ACHN (cell line): Measurements from ENCODE around the gene MT1H.

Experiments
- DNase-seq: peaks from one replicate; pipeline ENCODE4 v3.0.0-alpha.2; 2015
- in situ Hi-C: cut with HindIII; loops from 2 replicates; pipeline ENCODE4 v1.10.0; 2017; ENCODE audit warnings: low sequenced_read_pairs, low pct_ligation_motif_present, low pct_unique_long_range_greater_than_20kb

Gene MT1H

GRCh38 chr16:56679078-56679730 is 9.6 kb downstream of the MT1H start:
- in situ Hi-C loops = no loop called here
- DNase-seq = no peak

DNA sequence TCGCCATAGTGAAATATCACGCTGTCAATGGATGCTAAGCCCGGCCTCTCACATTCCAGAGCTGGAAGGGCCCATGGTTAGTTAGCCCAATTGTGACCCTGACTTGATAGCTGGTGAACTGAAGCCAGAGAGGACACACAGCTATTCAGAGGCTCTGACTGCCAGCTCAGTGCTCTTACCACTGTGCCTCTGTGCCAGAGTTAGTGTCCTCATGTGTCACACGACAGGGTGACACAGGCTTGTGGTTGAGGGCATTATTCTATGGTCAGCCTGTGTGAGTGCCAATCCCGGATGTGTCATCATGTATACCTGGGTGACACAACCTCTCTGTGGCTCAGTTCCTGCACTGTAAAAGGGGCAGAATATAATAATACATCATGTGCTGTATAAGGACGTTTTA is 10.2 kb downstream of the MT1H start:
- DNase-seq = no peak
- in situ Hi-C loops = no loop called here

DNA sequence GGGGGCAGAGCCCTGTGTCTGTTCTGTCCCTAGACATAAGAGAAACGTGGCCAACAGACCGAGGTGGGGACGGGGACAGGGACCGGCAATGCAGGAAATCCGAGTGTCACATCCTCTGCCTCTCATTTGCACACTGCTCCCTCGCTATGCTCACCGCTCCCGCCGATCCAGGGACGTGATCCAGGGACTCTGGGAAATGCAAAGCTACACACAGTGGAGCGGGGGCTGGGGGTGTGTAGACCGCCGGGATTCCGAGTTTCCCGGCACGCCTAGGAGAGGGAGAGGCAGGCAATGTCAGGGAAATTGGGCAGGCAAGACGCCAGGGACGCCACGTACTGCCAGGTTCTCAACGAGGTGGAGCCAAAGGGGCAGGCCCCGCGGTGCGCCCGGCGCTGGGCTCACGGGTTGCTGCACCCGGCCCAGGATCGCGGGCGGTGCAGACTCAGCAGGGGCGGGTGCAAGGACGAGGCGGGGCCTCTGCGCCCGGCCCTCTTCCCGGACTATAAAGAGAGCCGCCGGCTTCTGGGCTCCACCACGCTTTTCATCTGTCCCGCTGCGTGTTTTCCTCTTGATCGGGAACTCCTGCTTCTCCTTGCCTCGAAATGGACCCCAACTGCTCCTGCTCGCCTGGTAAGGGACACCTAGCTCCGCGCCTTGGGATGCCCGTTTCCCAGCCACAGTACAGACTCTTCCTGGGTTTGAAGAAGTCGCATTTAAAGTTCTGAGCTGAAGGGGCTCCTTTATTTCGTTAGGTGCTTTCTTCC is 12.5 kb downstream of the MT1H start, which contains the start of gene MT1X:
MT1X (plus strand) TSS at position 532 of the 764 bp plus-strand sequence; CDS start at position 603, 71 bp downstream.
- peak; percentile 93 for DNase-seq
- in situ Hi-C loops = no loop called here

DNA sequence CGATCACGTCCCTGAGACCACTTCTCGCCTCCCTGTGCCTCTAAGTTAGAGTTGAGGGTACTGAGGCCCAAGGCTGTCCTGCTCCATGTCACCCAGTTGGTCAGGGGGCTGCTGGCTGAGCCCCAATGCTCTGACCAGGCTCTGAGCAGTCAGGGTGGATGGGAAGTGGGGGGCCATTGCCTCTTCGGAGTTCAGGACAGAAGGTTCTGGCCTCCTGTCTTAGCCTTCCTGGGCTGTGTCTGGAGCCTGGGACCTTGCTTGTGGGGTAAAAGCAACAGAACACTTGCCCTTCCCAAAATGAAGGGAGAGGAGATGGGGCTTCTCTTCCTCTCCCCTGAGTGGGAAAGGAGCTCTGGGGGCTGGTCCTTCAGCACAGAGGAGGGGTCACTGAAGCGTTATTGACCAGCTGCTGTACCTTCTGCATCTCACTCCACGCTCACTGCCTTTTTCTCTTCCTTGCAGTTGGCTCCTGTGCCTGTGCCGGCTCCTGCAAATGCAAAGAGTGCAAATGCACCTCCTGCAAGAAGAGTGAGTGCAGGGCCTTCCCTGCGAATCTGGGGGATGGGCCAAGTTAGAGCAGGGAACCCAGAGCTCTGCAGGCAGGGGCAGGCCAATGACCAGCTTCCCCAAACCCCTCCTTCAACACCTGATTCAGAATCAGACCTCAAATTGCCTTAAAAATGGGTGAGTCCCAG is 13.2 kb downstream of the MT1H start:
- in situ Hi-C loops = no loop called here
- no peak for DNase-seq

GRCh38 chr16:56683424-56684172 is 14.0 kb downstream of the MT1H start:
- no peak for DNase-seq
- in situ Hi-C loops = no loop called here

GRCh38 chr16:56684256-56684925 is 14.8 kb downstream of the MT1H start:
- no peak for DNase-seq
- in situ Hi-C loops = no loop called here

- DNase-seq = no peak
- in situ Hi-C loops = no loop called here
Observed at GRCh38 chr16:56684926-56685590, 15.4 kb downstream of the MT1H start.

- in situ Hi-C loops = no loop called here
- DNase-seq = no peak
Observed at GRCh38 chr16:56686758-56687157, 17.1 kb downstream of the MT1H start.

- in situ Hi-C loops = no loop called here
- no peak for DNase-seq
Observed at GRCh38 chr16:56688762-56689161, 19.1 kb downstream of the MT1H start.

GRCh38 chr16:56689171-56689570 is 19.6 kb downstream of the MT1H start:
- in situ Hi-C loops = no loop called here
- DNase-seq = no peak

DNA sequence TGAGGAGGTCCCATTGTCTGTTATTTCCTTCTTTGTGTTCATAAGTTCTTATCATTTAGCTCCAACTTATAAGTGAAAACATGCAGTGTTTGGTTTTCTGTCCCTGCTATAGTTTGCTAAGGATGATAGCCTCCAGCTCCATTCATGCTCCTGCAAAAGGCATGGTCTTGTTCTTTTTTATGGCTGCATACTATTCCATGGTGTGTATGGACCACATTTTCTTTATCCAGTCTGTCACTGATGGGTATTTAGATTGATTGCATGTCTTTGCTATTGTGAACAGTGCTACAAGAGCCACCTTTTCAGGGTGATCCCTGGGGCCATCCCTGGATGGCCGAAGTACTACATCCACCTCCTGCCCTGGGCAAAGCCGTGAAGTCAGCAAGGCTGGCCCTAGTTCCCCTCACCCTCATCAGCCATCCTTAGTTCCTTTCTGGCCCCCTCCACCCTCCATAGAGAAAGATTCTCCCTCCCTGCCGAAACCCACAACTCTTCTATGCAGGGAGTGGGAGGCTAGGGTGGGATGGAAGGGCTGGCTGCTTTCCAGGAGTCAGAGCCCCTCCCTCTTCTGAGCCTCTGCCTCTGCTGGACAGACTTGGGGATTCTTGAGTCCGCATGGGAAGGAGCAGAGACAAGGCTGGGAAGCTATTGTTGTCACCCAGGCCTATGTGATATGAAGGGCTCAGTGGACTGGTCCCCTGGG is 21.0 kb downstream of the MT1H start:
- in situ Hi-C loops = no loop called here
- no peak for DNase-seq

GRCh38 chr16:56691885-56692284 is 22.3 kb downstream of the MT1H start:
- peak; percentile 18 for DNase-seq
- in situ Hi-C loops = no loop called here

DNA sequence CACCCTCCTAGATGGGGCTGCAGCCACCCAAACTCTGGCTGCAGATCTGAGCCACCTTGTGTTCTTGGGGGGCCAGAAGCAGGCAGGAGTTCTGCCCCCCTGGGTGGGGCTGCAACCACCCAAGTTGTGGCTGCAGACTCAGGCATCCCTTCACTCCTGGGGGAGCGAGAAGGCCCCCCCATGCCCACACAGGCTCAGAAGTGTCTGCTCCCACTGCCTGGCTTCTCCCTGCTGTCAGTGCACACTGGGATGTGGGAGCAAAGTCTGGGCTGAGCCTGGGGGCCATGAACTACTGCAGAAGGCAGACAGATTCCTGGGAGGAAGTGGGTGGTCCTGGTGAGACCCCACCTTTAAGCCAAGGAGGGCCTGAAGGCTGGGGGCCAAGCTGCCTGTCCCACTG is 25.6 kb downstream of the MT1H start:
- in situ Hi-C loops = no loop called here
- DNase-seq = no peak

GRCh38 chr16:56697456-56698155 is 28.0 kb downstream of the MT1H start:
- DNase-seq = no peak
- in situ Hi-C loops = no loop called here

- DNase-seq = no peak
- in situ Hi-C loops = no loop called here
Observed at GRCh38 chr16:56700195-56700594, 30.6 kb downstream of the MT1H start.

- in situ Hi-C loops = no loop called here
- no peak for DNase-seq
Observed at GRCh38 chr16:56700631-56701030, 31.0 kb downstream of the MT1H start.

DNA sequence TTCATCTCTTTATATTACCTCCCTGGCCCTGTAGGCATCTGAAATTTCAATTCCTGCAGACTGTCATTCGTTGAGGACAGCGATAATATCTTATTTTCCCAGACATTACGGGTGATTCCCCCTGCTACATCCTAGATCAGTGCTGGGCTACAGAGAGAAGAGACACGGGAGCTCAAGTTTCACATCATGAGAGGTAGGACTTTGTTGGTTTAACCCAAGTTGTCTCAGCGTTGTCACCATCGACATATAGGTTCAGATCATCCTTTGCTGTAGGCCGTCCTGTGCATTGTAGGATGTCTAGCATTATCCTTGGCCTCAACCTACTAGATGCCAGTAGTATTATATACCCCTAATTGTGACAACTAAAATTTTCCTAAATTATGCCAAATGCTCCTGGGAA is 31.9 kb downstream of the MT1H start:
- in situ Hi-C loops = no loop called here
- DNase-seq = no peak
